GM19043 (cell line): ENCODE measurements around the gene CCDC167.

ENCODE experiments used
- ATAC-seq: cut with Tn5 transposase; IDR thresholded peaks from one replicate; pipeline ENCODE4 v1.9.1; 2021; ENCODE audit warnings: low read depth; ENCODE audit not compliant: unreplicated experiment

Gene CCDC167

DNA sequence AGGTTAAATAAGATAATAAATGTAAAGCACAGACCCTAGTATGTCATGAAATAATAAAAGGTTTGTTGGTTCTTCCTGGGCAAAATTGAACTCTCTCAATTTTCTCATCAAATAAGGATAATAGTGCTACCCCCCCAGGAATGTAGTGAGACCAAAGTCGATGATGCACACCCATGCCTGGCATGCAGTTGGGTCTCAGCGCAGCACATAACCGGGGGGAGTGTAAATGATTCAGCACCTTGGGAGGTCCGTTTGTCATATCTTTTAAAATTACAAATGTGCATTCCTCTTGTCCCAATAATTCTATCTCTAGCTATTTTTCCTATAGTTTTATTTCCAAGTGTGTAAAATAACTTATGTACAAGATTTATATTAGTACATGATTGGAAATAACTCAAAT lies 31.3 kb upstream of the CCDC167 start:
- ATAC-seq = no peak

DNA sequence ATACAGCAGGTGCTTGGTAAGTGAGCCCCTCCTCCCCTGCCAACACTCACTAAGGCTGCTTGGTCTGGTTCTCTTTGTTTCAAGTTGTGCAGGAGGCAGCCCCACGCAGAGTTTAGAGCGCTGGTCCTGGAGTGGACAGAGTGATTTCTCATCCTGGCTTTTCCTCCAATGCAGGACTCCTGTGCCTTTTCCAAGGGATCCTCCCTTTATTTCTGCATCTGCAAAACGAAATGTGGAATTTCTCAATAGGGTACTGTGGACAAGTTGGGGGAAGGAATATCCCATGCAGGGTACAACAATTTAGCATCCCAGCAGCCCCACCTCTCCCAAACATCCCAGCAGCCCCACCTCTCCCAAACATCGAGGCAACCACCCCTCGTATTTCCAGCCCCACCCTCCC lies 30.6 kb upstream of the CCDC167 start:
- no peak for ATAC-seq

- ATAC-seq = no peak
Observed at GRCh38 chr6:37528541-37528940, 28.8 kb upstream of the CCDC167 start.

DNA sequence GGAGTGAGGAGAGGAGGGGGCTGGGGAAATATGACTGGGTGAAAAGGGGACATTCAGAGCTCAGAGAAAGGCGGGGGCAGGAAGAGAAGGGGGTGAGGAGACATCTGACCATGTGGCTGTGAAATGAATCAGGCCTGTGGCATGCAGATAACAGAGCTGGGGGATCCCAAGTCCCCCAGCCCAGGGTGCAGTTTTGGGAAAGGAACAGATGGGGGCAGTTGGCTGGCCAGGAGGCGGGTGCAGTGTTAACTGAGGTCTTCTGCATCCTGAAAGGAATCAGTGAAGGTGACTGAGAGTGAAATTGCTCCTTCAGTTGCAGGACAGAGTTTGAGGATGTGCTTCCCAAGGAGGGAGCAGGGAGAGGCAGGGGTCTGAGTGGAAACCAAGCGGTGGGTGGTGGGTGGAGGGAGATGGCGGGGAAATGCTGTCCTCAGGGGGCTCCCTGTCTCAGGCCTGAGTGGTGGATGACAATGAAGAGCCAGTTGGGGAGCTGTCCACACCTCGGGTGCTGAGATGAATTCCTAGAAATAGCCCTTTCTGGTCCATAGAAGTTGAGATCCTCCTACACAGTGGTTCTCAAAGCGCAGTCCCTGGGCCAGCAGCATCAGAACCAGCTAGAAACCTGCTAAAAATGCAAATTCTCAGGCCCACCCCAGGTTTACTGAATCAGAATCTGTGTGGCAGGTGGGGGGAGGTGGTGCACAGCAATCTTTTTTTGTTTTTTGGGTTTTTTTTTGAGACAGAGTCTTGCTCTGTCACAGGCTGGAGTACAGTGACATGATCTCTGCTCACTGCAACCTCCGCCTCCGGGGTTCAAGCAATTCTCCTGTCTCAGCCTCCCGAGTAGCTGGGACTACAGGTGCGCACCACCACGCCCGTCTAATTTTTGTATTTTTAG lies 26.0 kb upstream of the CCDC167 start:
- ATAC-seq = no peak

DNA sequence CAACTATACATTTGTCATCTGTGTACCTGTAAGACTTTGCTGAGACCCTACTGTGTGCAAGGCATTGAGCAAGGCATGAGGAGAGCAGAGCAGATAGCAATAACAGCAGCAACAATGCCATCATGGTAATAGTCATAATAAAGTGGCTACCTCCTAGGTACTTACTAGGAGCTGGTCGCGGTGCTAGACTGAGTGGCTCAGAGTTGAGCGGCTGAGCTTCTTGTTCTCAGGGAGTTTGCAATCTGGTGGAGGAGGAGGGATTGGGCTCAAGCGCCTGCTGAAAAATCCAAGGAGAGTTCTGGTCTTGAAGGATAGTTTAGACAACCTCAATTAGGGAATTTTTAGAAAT lies 25.3 kb upstream of the CCDC167 start:
- no peak for ATAC-seq

DNA sequence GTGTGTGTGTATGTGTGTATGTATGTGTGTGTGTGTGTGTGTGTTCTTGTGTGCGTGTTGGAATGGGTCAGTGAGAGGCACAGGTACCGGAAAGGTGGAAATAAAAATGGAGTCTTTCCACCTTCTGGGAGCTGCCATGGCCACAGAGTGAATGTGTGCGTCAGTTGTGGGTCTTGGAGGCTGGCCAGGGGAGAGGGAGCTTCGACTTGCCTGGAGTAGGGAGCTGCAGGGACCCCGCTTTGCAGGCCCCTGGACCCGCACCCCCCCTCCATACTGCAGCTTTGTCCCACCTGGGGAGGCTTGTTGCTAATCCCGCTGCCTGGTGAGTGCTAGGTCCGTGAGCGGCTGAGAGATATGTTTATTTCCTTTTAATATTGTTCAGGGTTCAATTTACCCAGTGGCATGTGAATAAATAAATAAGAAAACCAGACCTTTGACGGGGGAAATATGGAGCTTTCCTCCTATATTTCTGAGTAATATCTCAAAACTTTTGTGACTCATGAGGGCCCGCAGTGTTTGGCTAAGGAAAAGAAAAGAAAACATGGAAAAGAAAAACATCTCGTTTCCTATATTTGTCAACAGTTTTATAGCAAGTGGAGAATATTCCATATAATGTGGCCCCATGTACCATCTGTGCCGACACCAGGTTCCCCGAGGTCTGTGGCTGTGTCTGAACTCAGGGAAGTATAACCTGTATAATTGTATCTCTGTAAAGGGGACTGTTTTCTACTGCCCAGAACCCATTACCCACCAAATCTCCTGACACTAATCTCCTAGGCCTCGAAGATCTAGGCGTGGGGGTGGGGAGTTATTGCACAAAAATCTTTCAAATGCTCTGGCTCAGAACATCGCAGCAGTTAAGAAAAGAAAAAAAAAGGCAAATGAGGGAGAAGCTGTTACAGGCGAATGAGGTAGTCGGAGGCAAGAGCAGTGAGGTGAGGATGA lies 24.6 kb upstream of the CCDC167 start:
- ATAC-seq = no peak

DNA sequence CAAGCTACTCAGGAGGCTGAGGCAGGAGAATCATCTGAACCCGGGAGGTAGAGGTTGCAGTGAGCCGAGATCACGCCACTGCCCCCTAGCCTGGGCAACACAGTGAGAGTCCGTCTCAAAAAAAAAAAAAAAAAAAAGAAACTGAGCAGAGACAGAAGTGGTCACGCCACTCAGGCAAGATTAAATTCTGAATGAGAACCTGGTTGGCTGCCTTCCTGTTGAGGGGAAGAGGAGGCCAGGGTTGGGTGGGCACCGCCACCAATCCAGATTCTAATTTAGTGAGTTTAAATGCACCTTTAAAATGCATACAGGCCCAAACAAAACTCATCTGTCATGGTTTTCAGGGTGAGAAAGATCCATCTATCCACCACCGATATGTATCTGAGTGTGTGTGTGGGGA lies 23.7 kb upstream of the CCDC167 start:
- no peak for ATAC-seq

- no peak for ATAC-seq
Observed at GRCh38 chr6:37522836-37523235, 23.1 kb upstream of the CCDC167 start.

DNA sequence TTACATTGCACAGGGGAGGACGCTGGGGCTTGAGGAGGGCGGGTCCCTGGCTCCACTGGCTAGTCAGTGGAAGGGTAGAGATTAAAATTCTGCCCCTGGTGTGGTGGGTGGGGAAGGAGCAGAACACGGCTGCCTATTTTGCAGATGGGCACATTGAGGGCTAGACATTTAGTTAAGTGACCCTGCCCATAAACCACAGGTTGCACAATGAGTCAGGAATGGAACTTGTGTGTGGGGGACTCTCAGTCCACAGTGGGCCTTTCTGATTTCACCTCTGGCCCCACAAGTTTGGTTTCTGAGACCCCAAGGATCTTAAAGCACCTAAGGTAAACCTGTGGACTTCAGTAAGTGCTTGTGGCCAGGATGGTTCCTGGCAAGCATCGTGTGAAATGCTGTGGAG lies 22.0 kb upstream of the CCDC167 start:
- no peak for ATAC-seq

DNA sequence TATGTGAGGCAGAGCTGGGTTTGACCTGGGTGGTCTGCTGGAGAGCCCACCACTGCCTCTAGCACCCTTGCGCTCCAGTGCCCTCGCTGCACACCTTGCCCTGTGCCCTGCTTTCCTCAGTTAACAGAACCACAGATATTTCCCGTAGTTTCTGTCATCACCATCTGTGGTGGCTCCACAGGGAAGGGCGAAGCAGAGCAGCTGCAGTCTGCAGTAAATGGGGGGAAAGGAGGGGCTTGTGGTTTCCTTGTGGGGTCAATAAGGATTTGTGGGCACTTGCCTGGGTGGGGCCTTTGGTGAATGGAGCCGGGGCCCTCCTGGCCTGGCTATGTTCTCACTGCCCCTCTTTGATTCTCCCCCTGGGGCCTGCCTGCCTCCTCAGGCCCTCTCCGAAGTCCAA lies 21.2 kb upstream of the CCDC167 start:
- no peak for ATAC-seq

DNA sequence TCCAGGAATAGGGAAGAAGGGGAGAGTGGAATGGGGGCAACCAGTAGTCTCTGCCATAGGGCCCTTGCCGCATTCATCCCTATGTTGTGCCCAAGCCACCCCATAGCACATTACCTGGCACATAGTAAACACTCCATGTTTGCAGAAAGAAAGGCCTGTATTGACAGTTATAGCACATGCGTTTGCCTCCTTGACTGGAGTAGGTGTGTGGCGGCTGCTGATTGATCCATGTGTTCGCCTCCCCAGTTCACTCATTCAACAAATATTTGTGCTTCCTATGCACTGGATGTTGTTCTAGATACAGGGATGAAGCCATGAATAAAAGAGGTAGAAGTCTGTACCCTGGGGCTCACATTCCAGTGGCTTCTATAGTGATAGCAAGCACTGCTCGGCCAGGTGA lies 19.8 kb upstream of the CCDC167 start:
- no peak for ATAC-seq

GRCh38 chr6:37518116-37518515 lies 18.4 kb upstream of the CCDC167 start:
- no peak for ATAC-seq

GRCh38 chr6:37517411-37517812 lies 17.7 kb upstream of the CCDC167 start:
- no peak for ATAC-seq

GRCh38 chr6:37516920-37517405 lies 17.3 kb upstream of the CCDC167 start:
- ATAC-seq = no peak

DNA sequence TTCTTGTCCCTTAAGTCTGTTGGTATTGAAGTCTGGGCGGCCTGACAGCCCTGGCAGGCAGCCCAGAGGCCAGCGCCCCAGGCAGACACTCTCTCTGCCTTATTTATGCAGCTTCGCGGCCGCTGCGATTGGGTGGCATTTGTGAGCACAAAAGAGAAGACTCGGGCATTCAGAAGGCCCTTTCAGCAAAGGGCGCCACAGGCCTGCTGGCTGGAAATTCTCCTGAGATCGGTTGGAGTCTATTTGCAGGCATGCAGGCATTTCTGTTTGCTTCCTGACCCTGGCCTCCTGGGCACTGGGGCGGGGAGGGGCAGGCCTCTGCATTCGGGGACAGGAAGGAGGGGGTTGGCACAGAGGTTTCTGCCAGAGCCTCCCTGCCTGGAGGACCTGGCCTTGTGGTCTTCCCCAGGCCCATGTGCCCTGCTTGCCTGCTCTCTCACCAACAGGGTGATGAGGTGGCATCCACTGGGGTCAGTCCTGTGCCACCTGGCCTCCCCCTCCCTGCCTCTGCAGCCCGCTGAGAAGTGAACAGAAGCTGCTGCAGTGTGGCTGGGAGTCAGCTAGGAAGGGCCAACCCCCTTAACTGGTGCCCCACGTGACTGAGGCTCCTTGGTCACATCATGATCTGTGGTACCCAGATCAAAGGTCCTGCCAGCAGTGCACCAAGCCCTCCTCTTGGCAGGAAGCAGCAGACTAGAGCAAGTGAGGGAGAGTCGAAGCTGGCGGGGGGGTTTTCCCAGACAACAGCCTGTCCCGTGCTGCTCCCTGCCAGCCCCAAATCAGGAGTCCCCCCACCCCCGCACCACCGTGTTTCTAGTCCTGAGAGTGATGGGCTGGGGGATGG lies 16.6 kb upstream of the CCDC167 start:
- ATAC-seq = no peak

- no peak for ATAC-seq
Observed at GRCh38 chr6:37515712-37516075, 16.0 kb upstream of the CCDC167 start.

DNA sequence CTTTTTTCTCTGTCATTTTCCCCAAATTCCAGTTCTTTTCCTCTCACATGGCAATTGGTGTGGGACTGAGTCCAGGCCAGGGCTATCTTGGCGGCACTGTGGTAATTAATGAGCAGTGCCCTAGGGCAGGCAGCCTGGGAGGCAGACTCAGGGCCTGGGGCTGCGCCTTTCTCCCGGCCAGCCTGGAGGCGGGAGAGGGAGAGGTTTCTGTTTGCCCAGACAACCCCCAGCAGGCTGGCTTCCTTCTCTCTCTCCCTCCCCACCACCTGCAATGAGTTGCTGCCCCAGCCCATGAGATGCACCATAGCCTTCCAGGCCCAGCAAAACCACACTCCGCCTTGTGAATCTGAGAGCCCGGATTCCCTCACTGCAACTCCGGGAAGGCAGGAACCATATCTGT lies 15.1 kb upstream of the CCDC167 start:
- no peak for ATAC-seq

- ATAC-seq = no peak
Observed at GRCh38 chr6:37514321-37514771, 14.7 kb upstream of the CCDC167 start.

GRCh38 chr6:37513576-37513975 lies 13.9 kb upstream of the CCDC167 start:
- no peak for ATAC-seq

GRCh38 chr6:37513155-37513554 lies 13.5 kb upstream of the CCDC167 start:
- no peak for ATAC-seq
